Measurements from ENCODE around the gene DYNLT2. TPM values are rescaled to one million over a fixed set of nuclear protein-coding genes. Genes with fewer than 3 reads are reported as not detected.
"Not testable (repeated sequence)": the region's sequence is repeated elsewhere in the genome, so short reads cannot be mapped to it uniquely, and the experiment has no call there.

Gene DYNLT2
- total RNA-seq, 2 experiments from 2014 or later = 2.0 to 2.1 TPM

- ChIA-PET CTCF (no interaction called here), POLR2A (interaction anchor here (0.6 kb wide), 1 partner anchor 49 kb away, joined by 4 read pairs; no protein-coding TSS in a partner anchor)
Observed at GRCh38 chr6:169714595-169714994, 36.8 kb downstream of the DYNLT2 start.

DNA sequence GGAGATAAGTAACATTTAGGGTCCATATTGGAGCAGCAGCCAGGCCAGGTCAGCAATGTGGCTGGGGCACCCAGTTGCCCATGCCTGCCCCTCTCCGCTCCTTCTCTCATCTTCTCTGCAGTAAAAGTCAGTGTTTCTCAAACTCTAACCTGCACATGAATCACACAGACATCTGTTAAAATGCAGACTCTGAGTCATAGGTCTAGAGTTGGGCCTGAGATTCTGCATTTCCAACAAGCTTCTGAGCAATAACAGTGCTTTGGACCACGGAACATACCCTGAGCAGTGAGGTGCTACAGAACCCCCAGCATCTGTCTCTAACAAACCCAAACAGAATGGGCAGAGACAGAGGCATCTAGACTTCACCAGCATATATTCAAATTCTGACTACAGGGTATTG, 37.2 kb downstream of the DYNLT2 start:
- ChIA-PET CTCF (no interaction called here), POLR2A (no interaction called here)

DNA sequence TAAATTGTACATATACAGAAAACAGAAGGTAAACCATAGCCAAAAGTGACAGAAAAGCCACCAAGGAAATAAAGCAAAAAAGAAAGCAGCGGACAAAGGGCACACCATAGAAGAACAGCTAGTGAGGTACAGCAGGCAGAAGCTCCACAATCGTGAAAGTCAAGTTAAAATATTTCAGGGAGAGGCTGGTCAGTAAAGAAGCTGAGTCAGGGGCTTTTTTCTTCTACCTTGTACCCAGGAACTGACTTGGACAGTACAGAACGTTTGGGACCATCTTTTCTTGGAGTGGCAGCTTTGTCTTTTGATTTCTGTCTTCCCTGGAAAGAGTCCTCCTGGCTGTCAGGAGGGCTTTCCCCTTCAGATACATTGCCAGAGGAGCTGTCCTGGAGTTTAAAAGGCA, 41.4 kb downstream of the DYNLT2 start:
- ChIA-PET POLR2A (interaction anchor here (2.4 kb wide), 1 partner anchor 13 kb away, joined by 8 read pairs; no protein-coding TSS in a partner anchor), CTCF (interaction anchor here (0.8 kb wide), 1 partner anchor 9 kb away, joined by 3 read pairs; no protein-coding TSS in a partner anchor)

DNA sequence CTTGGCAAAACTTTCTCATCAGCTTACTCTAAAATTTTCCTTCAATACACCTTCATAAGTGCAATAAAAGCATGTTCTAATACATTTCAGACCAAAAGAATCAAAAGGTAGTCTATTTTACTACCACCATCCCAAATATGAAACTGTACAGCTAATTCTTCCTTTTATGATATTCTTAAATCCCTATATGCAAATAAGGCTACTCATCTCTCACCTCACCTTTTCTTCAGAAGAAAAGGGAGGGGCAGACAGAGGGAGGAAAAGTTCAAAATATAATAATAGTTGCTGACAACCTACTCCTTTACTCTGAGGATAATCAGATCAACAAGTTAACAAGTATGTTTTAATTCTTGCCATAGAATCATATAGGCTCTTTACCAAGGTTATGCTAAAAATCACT, 42.1 kb downstream of the DYNLT2 start:
- CTCF ChIA-PET = interaction anchor here (0.8 kb wide), 1 partner anchor 10 kb away, joined by 3 read pairs; no protein-coding TSS in a partner anchor
- POLR2A ChIA-PET = interaction anchor here (2.4 kb wide), 1 partner anchor 13 kb away, joined by 8 read pairs; no protein-coding TSS in a partner anchor

- CTCF ChIA-PET = no interaction called here
- POLR2A ChIA-PET = no interaction called here
Observed at GRCh38 chr6:169707772-169708171, 43.6 kb downstream of the DYNLT2 start.

- POLR2A ChIA-PET = interaction anchor here (1.0 to 4.6 kb wide), 3 partner anchors 20 to 881 kb away, joined by 3 to 68 read pairs (median 23); partner anchors contain the start of genes DYNLT2, ERMARD, PDCD2 and PHF10
- CTCF ChIA-PET = interaction anchor here (2.6 kb wide), 1 partner anchor 20 kb away, joined by 9 read pairs; the partner anchor contains the start of gene PHF10
Observed at GRCh38 chr6:169702840-169703246, 48.5 kb downstream of the DYNLT2 start.

- CTCF ChIA-PET = interaction anchor here (1.0 to 2.6 kb wide), 5 partner anchors 13 to 28 kb away, joined by 3 to 9 read pairs (median 3); partner anchors contain the start of gene PHF10
Observed at GRCh38 chr6:169701954-169702839, 49.2 kb downstream of the DYNLT2 start, which contains the start of the genes C6orf120 and WDR27. Gene C6orf120, plus strand, starts transcription at chr6:169702126. Its CDS starts 334 bp downstream, at chr6:169702460. Gene WDR27, minus strand, starts transcription at chr6:169702029. Its CDS starts 13,024 bp downstream, at chr6:169689005.

DNA sequence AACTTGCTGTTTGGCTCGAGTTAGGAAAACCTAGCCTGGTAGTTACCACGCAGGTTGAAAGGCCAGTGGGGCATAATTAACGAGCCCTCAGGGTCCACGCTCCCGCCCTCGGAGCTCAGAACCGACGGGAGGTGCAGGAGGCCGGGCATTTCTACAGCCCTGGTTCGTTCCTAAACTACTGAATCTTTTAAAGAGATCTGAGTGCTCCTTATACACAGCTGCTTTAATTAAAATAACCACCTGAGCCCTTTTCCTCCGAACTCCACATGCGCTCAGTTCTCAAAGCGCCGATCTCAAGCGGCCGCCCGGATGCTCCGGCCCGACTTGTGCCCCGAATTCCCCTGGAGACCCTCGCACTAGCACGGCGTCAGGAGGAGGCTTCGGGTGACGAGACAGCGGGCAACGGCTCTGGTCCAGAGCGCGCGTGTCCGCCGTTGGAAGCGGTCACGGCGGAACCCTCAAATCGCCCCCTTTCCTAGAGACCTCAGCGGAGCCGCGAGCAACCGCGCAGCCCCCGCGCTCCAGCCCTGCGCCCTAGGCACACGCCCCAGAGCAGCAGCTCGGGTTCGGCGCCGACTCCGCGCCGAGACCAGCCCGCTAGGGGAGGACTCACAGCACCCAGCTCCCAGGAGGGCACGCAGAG, 49.9 kb downstream of the DYNLT2 start:
- ChIA-PET POLR2A (interaction anchor here (0.6 to 4.6 kb wide), 7 partner anchors 22 to 883 kb away, joined by 3 to 68 read pairs (median 3); partner anchors contain the start of genes DYNLT2, ERMARD, PDCD2 and PHF10), CTCF (interaction anchor here (1.0 to 2.6 kb wide), 6 partner anchors 8 to 28 kb away, joined by 3 to 9 read pairs (median 3); partner anchors contain the start of gene PHF10)

More at GRCh38 chr6:169701954-169702839, 49.2 kb downstream of the DYNLT2 start, which contains the start of the genes C6orf120 and WDR27:
- POLR2A ChIA-PET = interaction anchor here (0.6 to 4.6 kb wide), 6 partner anchors 21 to 882 kb away, joined by 3 to 68 read pairs (median 3); partner anchors contain the start of genes DYNLT2, ERMARD, PDCD2 and PHF10

GRCh38 chr6:169700296-169700695, 51.1 kb downstream of the DYNLT2 start:
- CTCF ChIA-PET = interaction anchor here (2.6 kb wide), 1 partner anchor 23 kb away, joined by 9 read pairs; the partner anchor contains the start of gene PHF10
- POLR2A ChIA-PET = interaction anchor here (0.7 kb wide), 1 partner anchor 49 kb away, joined by 7 read pairs; no protein-coding TSS in a partner anchor

DNA sequence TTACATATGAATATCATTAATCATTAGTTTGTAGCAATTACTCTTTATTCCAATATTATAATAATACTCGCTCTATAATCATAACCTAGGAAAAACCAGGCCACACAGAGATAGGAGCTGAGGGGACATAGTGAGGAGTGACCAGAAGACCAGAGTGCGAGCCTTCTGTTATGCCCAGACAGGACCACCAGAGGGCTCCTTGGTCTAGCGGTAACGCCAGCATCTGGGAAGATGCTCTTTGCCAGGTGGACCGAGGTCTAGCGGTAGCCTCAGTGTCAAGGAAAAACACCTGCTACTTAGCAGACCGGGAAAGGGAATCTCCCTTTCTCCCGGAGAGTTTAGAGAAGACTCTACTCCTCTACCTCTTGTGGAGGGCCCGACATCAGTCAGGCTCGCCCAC, 54.3 kb downstream of the DYNLT2 start:
- CTCF ChIA-PET = not testable (repeated sequence)

DNA sequence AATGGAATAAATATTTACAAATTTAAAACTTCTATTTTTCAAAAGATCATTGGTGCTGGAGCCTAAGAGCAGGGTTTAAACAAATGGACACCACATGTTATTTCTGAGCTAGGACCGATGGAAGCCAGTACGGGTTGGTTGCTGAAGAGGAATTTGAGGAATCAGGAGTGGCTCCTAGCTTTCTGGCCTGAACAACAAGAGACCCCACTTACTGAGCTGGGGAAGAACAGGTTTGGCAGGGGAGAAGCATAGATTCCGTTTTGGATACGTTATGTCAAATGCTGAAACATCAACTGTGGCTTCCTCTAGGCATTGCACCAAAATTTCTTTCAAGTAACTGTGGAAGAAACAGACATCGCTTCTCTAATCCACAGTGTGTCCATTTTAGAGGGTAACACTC, 56.2 kb downstream of the DYNLT2 start:
- CTCF ChIA-PET = no interaction called here

More for the DNA sequence above, 54.3 kb downstream of the DYNLT2 start:
- POLR2A ChIA-PET = not testable (repeated sequence)

DNA sequence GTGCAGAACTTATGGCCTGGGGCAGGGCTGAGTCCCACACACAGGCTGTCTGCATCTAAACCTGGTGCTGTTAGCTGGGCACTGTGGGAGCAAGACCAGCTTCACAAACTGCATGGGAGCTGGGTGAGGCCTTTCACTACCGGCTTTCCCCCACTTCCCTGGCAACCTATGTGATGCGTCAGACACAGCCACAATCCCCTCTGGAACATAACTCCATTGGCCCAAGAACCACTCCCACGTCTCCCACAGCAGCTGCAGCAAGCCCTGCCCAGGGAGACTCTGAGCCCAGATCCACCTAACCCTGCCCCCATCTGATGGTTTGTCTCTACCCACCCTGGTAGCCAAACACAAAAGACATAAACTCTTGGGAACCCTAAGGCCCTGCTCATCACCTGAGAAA, 58.9 kb downstream of the DYNLT2 start:
- POLR2A ChIA-PET = no interaction called here
- CTCF ChIA-PET = interaction anchor here (1.1 kb wide), 1 partner anchor 9 kb away, joined by 3 read pairs; no protein-coding TSS in a partner anchor

More for the DNA sequence above, 56.2 kb downstream of the DYNLT2 start:
- POLR2A ChIA-PET = no interaction called here

DNA sequence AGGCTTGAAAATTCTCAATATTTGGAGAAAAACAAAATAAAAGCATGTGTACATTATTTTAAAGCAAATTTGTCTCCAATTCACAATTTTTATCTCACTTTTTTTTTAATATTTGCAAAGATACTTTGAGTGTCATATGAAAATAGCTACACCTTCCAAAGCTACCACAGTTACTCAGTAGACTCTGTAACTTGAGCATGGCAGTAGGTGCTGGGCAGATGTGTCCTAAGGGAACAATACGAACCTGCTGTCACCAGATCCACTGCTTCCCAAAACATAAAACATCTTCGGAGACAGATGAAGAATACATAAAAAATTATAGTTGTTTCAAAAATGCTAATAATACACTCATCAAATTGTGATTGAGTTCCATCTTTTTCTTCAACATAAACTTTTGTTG, 60.1 kb downstream of the DYNLT2 start:
- ChIA-PET POLR2A (no interaction called here), CTCF (no interaction called here)

Other genes with a start within 250 kb of the DYNLT2 start
- gene WDR27, start 49.5 kb downstream of the DYNLT2 start, total RNA-seq = 10 to 100 TPM; 32.0 TPM
- gene C6orf120, start 49.4 kb downstream of the DYNLT2 start, total RNA-seq = 10 to 100 TPM; 23.1 TPM
- 10 to 100 TPM; 75.5 to 78.9 TPM for gene PHF10, start 27.1 kb downstream of the DYNLT2 start, total RNA-seq
- gene ERMARD, start 50 bp upstream of the DYNLT2 start, total RNA-seq = 10 to 100 TPM; 24.0 to 25.1 TPM